Testis (tissue), 3 donors: Measurements from ENCODE around the gene COBL. TPM values are rescaled to one million over a fixed set of nuclear protein-coding genes. Genes with fewer than 3 reads are reported as not detected.

ENCODE experiments used
- DNase-seq: peaks from one replicate; pipeline ENCODE4 v3.0.0-alpha.2; 2019
- H3K27ac ChIP-seq, 2 donors: fragments of 200-600 bp; sonication (generic); one replicate each; pipeline ENCODE4 v1.5.1; 2019
- H3K27me3 ChIP-seq: fragments of 200-600 bp; sonication (generic); one replicate; pipeline ENCODE4 v1.5.1; 2019
- H3K36me3 ChIP-seq: fragments of 200-600 bp; sonication (generic); one replicate; pipeline ENCODE4 v1.5.1; 2017; ENCODE audit warnings: low read depth; ENCODE audit errors: missing control alignments
- H3K4me1 ChIP-seq: fragments of 200-600 bp; sonication (generic); one replicate; pipeline ENCODE4 v1.5.1; 2019
- H3K4me3 ChIP-seq, 2 donors: fragments of 200-600 bp; sonication (generic); one replicate each; pipeline ENCODE4 v1.5.1; 2017 to 2019
- H3K9me3 ChIP-seq: fragments of 200-600 bp; sonication (generic); one replicate; pipeline ENCODE4 v1.5.1; 2017
- CTCF ChIP-seq, 3 experiments: fragments of 450-650 bp in 2 of 3; fragments of 200-600 bp in 1 of 3; sonication (generic) in 1 of 3; IDR thresholded peaks; one replicate each; pipeline ENCODE4 v1.5.1; 2016 to 2019; ENCODE audit warnings: antibody characterized with exemption in 3 of 3, mild to moderate bottlenecking in 2 of 3, moderate library complexity in 1 of 3
- POLR2A ChIP-seq: fragments of 450-650 bp; IDR thresholded peaks from one replicate; pipeline ENCODE4 v1.6.1; 2017; ENCODE audit warnings: antibody characterized with exemption, mild to moderate bottlenecking, moderate library complexity
- WGBS, 2 donors: methylation state at CpG; one replicate each; pipeline ENCODE4 v1.1.5; 2018; 5-methylcytosine and 5-hydroxymethylcytosine counted together
- intact Hi-C: fragments of 100-400 bp; cut with DNase I; formaldehyde crosslinking; loops from one replicate; pipeline ENCODE4 v1.15.1; 2023; ENCODE audit warnings: low total_unique reads
- polyA plus RNA-seq: library from polyadenylated mRNA; stranded (reverse); fragments of 350-450 nt; fragmentation: Illumina TruSeq; extraction: RNeasy Lipid Tissue Mini Kit (QIAGEN cat#74804); gene quantifications from one replicate; pipeline ENCODE4 v1.2.3, GENCODE V29; 2014; ENCODE audit warnings: low read depth, low replicate concordance; ENCODE audit not compliant: insufficient read depth
- total RNA-seq, 2 donors: library from RNA; depleted of rRNA; stranded (reverse); fragments of >200 nt; gene quantifications; one replicate each; pipeline ENCODE4 v1.2.3, GENCODE V29; 2016

COBL gene
- total and polyA plus RNA-seq, 3 donors from 2014 or later, result 9.2 to 14.8 (median 12.3) TPM

DNA sequence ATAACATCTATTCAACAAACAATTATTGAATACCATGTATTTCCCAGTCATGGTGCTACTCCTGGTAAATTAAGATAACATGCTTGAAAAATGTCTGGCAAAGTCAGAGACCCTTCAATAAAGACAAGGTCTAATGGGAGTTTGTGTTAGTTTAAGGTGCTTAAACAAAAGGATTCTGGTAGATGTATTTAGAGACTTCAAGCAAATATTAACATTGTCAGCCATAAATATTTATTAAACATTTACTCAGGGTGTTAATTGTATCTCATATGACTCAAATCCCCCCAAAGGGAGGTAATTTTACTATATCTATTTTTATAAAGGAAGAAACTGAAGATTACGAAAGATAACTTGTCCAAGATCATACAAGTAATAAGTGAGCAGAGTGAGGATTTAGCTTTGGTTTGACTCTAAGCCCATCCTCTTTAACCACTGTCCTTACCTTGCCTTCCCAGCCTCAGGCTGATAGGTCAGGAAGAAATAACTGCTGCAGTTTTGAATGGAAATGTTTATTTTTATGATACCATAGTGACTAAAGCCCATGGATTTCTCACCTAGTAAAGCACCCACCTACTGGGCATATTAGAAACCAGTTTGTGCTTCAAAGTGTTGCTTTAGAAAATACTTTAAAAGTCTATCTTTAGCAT is 215.4 kb downstream of the COBL start:
- intact Hi-C loops, result no loop called here
- no peak overlapping the region for H3K4me3 ChIP-seq
- no peaks in the 10 kb centered on the region for H3K4me1 ChIP-seq
- WGBS, 2 donors, result 95 to 97% methylated on average over 1 of the region's 1 CpG
- H3K27ac ChIP-seq, result no peak overlapping the region
- TF ChIP-seq POLR2A, result no peak
- no peak for TF ChIP-seq CTCF (IDR thresholded peaks at IDR 0.05)
- H3K36me3 ChIP-seq, result no peaks in the 10 kb centered on the region
- H3K27me3 ChIP-seq, result no peaks in the 10 kb centered on the region
- DNase-seq, result no peak
- no peaks in the 10 kb centered on the region for H3K9me3 ChIP-seq

- DNase-seq, result no peak
Observed at GRCh38 chr7:51090411-51090810, 226.2 kb downstream of the COBL start.

GRCh38 chr7:51085034-51085692 is 231.4 kb downstream of the COBL start:
- no peak overlapping the region for H3K27ac ChIP-seq
- H3K4me1 ChIP-seq, result no peaks in the 10 kb centered on the region
- no peaks in the 10 kb centered on the region for H3K36me3 ChIP-seq
- intact Hi-C loops, result no loop called here
- 83 to 84% methylated on average over 12 of the region's 12 CpGs for WGBS, 2 donors
- H3K4me3 ChIP-seq, result no peak overlapping the region
- H3K9me3 ChIP-seq, result no peaks in the 10 kb centered on the region
- DNase-seq, result no peak
- H3K27me3 ChIP-seq, result no peaks in the 10 kb centered on the region
- TF ChIP-seq POLR2A (no peak), CTCF (IDR thresholded peaks at IDR 0.05) (no peak)

More at GRCh38 chr7:51090411-51090810, 226.2 kb downstream of the COBL start:
- Histone ChIP-seq H3K4me1 (no peaks in the 10 kb centered on the region), H3K27me3 (no peaks in the 10 kb centered on the region), H3K36me3 (no peaks in the 10 kb centered on the region), H3K9me3 (no peaks in the 10 kb centered on the region), H3K27ac (no peak overlapping the region), H3K4me3 (no peak overlapping the region)
- 70 to 85% methylated on average over 2 of the region's 2 CpGs for WGBS, 2 donors
- intact Hi-C loops, result no loop called here
- TF ChIP-seq CTCF (IDR thresholded peaks at IDR 0.05) (no peak), POLR2A (no peak)

GRCh38 chr7:51084121-51084520 is 232.5 kb downstream of the COBL start:
- no peaks in the 10 kb centered on the region for H3K4me1 ChIP-seq
- intact Hi-C loops, result no loop called here
- no peaks in the 10 kb centered on the region for H3K36me3 ChIP-seq
- H3K27ac ChIP-seq, result no peak overlapping the region
- no peak for DNase-seq
- 74 to 81% methylated on average over 8 of the region's 8 CpGs for WGBS, 2 donors
- H3K4me3 ChIP-seq, result no peak overlapping the region
- no peaks in the 10 kb centered on the region for H3K27me3 ChIP-seq
- no peaks in the 10 kb centered on the region for H3K9me3 ChIP-seq
- TF ChIP-seq POLR2A (no peak), CTCF (IDR thresholded peaks at IDR 0.05) (no peak)
